Muscle of leg (tissue), 11 donors: ENCODE measurements around the gene OSBPL6. TPM values are rescaled to one million over a fixed set of nuclear protein-coding genes. Genes with fewer than 3 reads are reported as not detected.

Experiments
- DNase-seq: peaks from one replicate; pipeline ENCODE4 v3.0.0; 2013
- H3K27ac ChIP-seq: one replicate; pipeline ENCODE4 v1.5.1; 2013; ENCODE audit warnings: mild to moderate bottlenecking, low read length, control low read depth
- H3K27me3 ChIP-seq: one replicate; pipeline ENCODE4 v1.6.1; 2013; ENCODE audit warnings: low read length; ENCODE audit not compliant: control insufficient read depth, insufficient read depth
- H3K36me3 ChIP-seq: one replicate; pipeline ENCODE4 v1.6.1; 2013; ENCODE audit warnings: low read length; ENCODE audit not compliant: control insufficient read depth, insufficient read depth
- H3K4me1 ChIP-seq: one replicate; pipeline ENCODE4 v1.6.1; 2013; ENCODE audit warnings: low read length; ENCODE audit not compliant: control insufficient read depth, insufficient read depth
- H3K4me3 ChIP-seq: one replicate; pipeline ENCODE4 v1.5.1; 2013; ENCODE audit warnings: low read length, control low read depth
- H3K9me3 ChIP-seq: replicated peaks from 2 replicates; pipeline ENCODE4 v1.6.1; 2013; ENCODE audit warnings: low read depth, low read length; ENCODE audit not compliant: control insufficient read depth
- WGBS: methylation state at CpG from one replicate; pipeline ENCODE4 v1.1.5; 2013; ENCODE audit warnings: missing lambda C conversion rate; ENCODE audit not compliant: insufficient coverage; 5-methylcytosine and 5-hydroxymethylcytosine counted together
- polyA plus RNA-seq, 8 donors: library from polyadenylated mRNA; unstranded; fragments of 120-200 nt; gene quantifications; one replicate each; pipeline versions ENCODE4 v1.2.1 to v1.2.3, GENCODE V29; 2013; ENCODE audit warnings: inconsistent platforms in 1 of 8, low replicate concordance in 1 of 8; ENCODE audit not compliant: insufficient read length in 8 of 8, insufficient read depth in 1 of 8
- total RNA-seq: library from RNA; stranded (reverse); fragments of 120-200 nt; gene quantifications from one replicate; pipeline ENCODE4 v1.2.4, GENCODE V29; 2013

Gene OSBPL6
- total and polyA plus RNA-seq, 9 donors, result 3.3 to 9.5 (median 5.4) TPM

DNA sequence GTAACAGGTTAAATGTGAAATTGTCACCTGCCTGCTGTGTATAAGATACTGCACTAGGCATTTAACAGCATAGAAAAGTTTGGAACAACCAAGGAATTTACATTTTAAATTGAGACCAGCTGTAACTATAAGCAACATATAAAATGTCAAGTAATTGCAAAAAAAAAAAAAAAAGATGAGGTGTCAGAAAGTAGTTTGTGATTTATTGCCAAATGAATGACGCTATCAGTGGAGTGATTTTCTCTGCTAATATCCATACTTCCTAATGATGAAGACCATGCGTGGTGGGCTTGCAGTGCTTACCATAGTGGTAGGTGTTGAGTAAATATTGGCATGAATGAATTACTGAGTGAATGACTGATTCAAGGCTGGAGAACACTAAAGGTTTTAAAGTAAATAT lies 73.3 kb downstream of the OSBPL6 start:
- WGBS, result no CpG with 5 or more reads among the region's 2 CpGs
- no peak overlapping the region for H3K4me3 ChIP-seq

DNA sequence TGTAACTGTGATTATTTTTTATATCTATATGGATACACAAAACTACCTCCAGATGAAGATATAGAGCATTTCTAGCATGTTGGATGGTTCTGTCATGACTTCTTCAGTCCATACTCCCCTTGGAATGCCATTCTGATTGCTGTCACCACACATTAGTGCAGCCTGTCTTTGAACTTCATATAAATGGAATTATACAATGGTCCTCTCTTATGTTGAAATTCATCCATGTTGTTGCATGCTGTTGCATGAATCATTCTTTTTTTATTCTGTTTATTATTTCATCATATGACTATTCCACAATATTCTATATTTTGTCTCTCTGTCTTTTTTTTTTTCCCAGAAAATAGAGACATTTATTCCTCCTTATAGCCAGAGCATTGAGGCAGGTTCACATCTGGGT lies 74.1 kb downstream of the OSBPL6 start:
- no peaks in the 10 kb centered on the region for H3K36me3 ChIP-seq
- no peak overlapping the region for H3K27ac ChIP-seq
- no peaks in the 10 kb centered on the region for H3K9me3 ChIP-seq
- H3K4me3 ChIP-seq, result no peak overlapping the region
- no peak for DNase-seq
- no peaks in the 10 kb centered on the region for H3K27me3 ChIP-seq
- peaks cover 6% of the 10 kb centered on the region for H3K4me1 ChIP-seq

More for the DNA sequence above, 73.3 kb downstream of the OSBPL6 start:
- Histone ChIP-seq H3K27me3 (no peaks in the 10 kb centered on the region), H3K36me3 (no peaks in the 10 kb centered on the region), H3K27ac (no peak overlapping the region), H3K4me1 (peaks cover 6% of the 10 kb centered on the region), H3K9me3 (no peaks in the 10 kb centered on the region)
- DNase-seq, result no peak

DNA sequence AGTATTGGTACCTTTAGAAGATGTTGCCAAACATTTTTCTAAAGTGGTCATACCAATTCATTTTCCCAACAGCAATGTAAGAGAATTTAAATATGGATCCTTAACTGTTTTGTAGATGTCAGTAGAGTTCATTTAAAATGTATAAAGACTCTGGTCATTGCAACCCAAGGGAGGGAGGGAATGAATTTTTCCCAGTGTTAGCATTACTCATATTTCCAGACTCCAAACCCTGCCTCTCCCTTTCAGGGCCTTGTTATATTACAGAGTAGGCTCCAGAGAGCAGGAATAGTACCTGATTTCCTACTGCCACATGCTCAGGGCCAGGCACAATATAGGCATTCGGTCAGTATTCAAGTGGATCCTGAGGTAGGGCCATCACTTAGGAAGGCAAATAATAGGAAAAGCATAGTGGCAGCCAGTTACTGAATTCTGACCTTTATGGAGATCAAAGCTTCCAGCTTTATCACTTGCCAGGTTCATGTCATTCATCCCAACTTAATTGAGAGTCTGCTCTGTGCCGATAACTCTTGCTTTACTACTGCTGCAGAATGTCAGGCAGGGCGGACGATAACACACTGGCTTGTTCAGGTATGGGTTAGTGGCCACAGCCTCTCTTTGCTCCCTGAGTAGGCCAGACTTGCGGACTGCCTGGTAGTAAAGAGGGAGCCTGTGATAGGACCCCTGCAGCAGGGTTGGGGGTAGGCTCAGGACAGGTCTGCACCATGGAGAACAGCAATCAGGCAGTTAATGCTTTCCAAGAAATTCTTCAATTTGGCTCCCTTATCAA lies 75.3 kb downstream of the OSBPL6 start:
- Histone ChIP-seq H3K27me3 (no peaks in the 10 kb centered on the region), H3K4me1 (peaks cover 6% of the 10 kb centered on the region), H3K27ac (no peak overlapping the region), H3K9me3 (no peaks in the 10 kb centered on the region), H3K4me3 (no peak overlapping the region), H3K36me3 (no peaks in the 10 kb centered on the region)
- 100% methylated on average over 3 of the region's 5 CpGs for WGBS
- no peak for DNase-seq

DNA sequence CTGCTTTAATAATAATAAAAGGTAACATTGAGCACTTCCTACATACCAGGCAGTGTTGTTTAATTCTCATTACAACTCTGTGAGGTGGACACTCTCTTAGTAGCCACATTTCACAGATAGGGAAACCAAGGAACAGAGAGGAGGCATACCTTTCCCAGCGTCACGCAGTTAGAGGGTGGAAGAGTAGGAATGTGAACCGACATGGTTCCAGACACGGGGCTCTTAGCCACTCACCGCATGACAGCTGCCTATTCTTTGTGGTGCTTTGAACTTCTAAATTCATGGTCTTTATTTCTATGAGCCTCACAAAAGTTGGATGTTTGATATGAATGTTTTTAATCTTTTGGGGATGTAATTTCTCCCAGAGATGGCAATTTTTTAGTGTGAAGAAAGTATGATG lies 76.0 kb downstream of the OSBPL6 start:
- Histone ChIP-seq H3K9me3 (no peaks in the 10 kb centered on the region), H3K4me1 (peaks cover 6% of the 10 kb centered on the region), H3K36me3 (no peaks in the 10 kb centered on the region), H3K27ac (no peak overlapping the region), H3K4me3 (no peak overlapping the region), H3K27me3 (no peaks in the 10 kb centered on the region)
- DNase-seq, result no peak
- 91% methylated on average over 5 of the region's 5 CpGs for WGBS

DNA sequence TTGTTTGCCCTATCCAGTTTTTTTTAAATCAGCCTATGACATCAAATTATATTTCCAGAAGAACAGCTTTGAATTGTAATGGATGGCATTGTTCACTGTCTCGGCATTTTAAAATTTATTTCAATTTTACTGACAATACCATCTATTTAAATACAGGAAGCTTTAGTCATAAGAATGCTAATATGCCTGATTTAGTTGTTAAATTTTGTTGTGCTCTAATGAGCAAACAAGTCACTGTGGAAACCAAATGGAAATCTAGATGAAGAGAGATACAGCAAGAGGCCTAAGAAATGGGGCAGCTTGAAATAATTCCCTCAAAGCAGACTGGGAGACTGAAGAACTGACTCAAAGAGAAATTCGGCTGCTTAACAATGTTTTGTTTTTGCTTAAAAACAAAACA lies 76.8 kb downstream of the OSBPL6 start:
- H3K27me3 ChIP-seq, result no peaks in the 10 kb centered on the region
- DNase-seq, result no peak
- WGBS, result no CpG with 5 or more reads among the region's 2 CpGs
- no peaks in the 10 kb centered on the region for H3K9me3 ChIP-seq
- no peaks in the 10 kb centered on the region for H3K36me3 ChIP-seq
- H3K4me3 ChIP-seq, result no peak overlapping the region
- no peak overlapping the region for H3K27ac ChIP-seq
- peaks cover 6% of the 10 kb centered on the region for H3K4me1 ChIP-seq

DNA sequence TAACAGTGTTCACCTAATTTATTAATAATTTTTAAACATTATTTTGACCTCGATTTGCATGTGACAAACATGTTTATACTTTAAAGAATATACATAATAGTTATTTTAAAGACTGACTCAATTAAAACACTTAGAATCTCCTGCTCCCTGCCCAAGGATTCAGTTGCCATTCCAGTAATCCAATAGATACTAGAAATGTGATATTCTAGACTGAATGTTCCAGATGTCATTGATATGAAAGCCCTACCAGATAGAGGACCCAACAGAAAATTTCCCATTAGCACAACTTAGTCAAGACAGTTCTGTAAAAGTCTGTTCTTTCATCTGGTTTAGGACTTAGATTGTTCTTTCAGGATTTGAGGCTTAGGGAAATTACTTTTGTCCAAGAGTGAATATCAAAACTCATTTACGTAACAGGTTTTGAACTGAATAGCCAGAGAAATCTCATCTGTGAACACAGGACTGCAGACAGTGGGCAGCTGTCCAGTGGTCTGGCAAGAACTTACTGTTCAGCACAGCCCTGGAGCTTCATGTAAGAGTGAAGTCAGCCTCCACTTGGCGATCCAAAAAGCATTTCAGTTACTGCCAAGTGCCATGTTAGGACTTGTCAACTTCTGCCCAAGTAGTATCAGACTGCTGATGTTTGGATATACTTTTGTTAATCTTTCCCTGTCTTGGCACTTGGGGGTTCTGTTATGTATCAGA lies 77.5 kb downstream of the OSBPL6 start:
- Histone ChIP-seq H3K4me3 (no peak overlapping the region), H3K36me3 (no peaks in the 10 kb centered on the region), H3K27me3 (no peaks in the 10 kb centered on the region), H3K27ac (peak overlapping the region; percentile 33), H3K4me1 (peaks cover 3% of the 10 kb centered on the region), H3K9me3 (no peaks in the 10 kb centered on the region)
- DNase-seq, result peak; percentile 94
- WGBS, result 15% methylated on average over 2 of the region's 3 CpGs

DNA sequence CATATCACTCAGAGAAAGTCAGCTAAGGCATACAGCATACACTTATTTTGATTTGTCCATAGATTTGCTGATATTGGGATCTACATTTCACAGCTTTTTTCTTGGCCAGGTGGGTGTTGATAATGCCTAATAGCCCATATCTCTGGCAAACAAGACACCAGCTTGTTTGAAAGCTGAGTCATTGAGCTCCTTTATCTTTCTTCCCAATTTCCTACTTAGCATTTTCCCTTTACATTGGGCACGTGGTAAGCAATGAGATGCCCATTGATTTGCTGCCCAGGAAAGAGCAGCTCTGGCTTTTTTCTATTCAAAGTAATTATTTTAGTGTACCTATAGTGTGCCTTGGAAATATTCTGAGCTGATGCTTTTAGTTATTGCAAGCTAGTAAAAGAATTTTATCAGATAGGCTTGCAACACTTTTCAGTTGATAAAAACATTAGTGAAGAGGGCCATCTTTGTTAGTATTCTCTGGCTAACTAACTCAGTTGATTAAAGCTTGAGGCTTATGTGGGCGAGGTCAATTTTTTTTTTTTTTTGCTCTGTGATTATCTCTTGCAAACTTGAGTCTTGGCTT lies 79.6 kb downstream of the OSBPL6 start:
- no peaks in the 10 kb centered on the region for H3K27me3 ChIP-seq
- no peak overlapping the region for H3K27ac ChIP-seq
- whole genome bisulfite sequencing, result no CpG with 5 or more reads among the region's 2 CpGs
- no peaks in the 10 kb centered on the region for H3K36me3 ChIP-seq
- H3K4me3 ChIP-seq, result no peak overlapping the region
- H3K9me3 ChIP-seq, result no peaks in the 10 kb centered on the region
- no peak for DNase-seq
- peaks cover 8% of the 10 kb centered on the region for H3K4me1 ChIP-seq

DNA sequence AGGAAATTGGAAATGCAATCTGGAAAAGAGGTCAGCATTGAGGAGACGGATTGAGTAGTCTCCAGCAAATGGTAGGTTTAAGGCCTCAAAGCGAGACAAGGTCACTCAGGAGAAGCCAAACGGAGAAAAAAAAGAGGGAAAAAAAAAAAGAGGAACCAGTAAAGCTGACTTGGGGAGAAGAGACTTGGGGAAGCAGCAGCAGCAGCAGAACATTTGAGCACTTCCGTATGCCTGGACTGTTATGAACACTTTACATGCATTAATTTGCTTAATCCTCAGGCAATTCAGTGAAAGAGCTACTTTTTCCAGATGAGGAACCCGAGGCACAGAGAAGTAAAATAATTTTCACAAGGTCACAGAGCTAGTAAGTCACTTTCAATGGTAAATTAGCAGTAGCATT lies 81.3 kb downstream of the OSBPL6 start:
- 85% methylated on average over 2 of the region's 5 CpGs for WGBS
- Histone ChIP-seq H3K27ac (no peak overlapping the region), H3K36me3 (no peaks in the 10 kb centered on the region), H3K4me1 (peaks cover 8% of the 10 kb centered on the region), H3K9me3 (no peaks in the 10 kb centered on the region), H3K27me3 (no peaks in the 10 kb centered on the region), H3K4me3 (no peak overlapping the region)
- DNase-seq, result peak; percentile 54

DNA sequence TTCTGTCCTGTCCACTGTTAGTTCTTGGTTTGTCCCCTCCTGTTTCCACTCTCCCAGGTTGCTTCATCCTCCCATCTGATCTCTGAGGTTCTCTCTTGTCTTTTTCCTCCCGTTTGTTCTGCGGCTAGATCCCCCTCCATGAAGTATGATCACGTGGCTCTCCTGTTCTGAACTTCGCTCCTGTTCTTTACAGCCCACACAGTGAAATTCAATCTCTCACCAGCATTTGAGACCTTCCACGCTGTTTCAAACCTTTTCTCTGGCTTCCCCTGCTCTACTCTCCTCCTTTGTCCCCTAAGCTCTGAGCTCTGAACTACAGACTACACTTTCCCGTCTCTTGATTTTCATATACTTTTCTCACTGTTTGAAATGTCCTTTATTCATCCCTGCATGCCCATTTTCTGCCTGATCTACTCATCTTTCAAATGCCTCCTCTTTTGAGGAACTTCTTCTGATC lies 83.5 kb downstream of the OSBPL6 start:
- peaks cover 4% of the 10 kb centered on the region for H3K4me1 ChIP-seq
- H3K9me3 ChIP-seq, result no peaks in the 10 kb centered on the region
- no peaks in the 10 kb centered on the region for H3K36me3 ChIP-seq
- H3K27ac ChIP-seq, result no peak overlapping the region
- H3K27me3 ChIP-seq, result no peaks in the 10 kb centered on the region
- peak; percentile 49 for DNase-seq
- H3K4me3 ChIP-seq, result no peak overlapping the region
- WGBS, result 4% methylated on average over 6 of the region's 6 CpGs

DNA sequence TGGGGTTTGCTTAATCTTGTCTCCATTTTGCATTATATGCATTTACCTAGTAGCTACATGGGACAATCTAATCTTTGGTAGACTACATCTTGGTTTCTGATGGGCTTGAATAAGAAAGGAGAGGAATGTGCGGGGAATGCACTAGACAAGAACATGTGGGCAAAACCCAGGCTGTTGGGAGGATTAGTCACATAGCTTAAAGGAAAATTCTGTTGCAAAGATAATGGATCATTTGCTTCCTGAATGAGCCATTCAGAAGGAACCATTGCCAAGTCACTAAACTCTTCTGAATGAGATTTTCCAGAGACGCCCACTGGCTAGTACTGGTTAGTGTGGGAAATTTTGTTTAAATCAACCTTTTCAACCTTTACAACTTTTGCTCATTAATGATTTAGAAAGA lies 84.8 kb downstream of the OSBPL6 start:
- Histone ChIP-seq H3K4me1 (peaks cover 4% of the 10 kb centered on the region), H3K4me3 (no peak overlapping the region), H3K36me3 (no peaks in the 10 kb centered on the region), H3K27me3 (no peaks in the 10 kb centered on the region), H3K9me3 (no peaks in the 10 kb centered on the region), H3K27ac (no peak overlapping the region)
- no CpG with 5 or more reads among the region's 2 CpGs for WGBS
- peak; percentile 57 for DNase-seq
